ENCODE results near the gene ACBD4. TPM values are rescaled to one million over a fixed set of nuclear protein-coding genes. Genes with fewer than 3 reads are reported as not detected.

Gene ACBD4
- total RNA-seq, 3 donors from 2014 or later = 4.5 to 5.7 (median 4.7) TPM

DNA sequence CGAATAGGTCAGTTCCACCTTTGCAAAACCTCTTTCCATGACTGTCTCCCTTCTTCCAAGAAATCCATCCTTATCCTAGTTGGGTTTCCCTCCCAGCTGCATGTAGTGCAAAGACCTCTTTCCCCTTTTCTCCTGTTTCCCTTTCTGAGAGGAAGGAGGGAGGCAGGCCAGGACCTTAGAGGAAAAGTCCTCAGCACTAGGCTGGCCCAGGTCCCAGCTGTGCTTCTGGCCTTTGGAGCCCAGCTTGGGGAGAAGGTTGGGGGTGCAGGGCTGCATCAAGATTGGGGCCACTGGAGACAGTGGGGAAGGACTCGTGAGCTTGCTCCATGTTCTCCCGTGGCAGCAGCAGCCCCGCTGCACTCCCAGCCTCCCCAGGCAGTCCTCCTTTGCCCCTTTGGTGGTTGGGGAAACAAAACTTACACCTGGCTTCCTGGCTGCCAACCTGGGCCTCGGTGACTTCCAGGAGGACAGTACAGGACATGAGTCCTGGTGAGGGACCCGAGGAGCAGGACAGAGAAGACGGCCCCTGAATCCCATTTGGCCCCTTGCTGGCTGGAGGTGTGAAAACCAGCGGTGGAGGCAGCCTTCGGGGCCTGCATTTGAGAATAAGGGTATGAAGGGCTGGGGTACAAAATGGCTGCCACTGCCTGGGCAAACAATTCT lies 26.7 kb downstream of the ACBD4 start:
- Mint-ChIP-seq H3K27me3 (ENCODE audit: low read depth) (no peaks in the 10 kb centered on the region), H3K4me3 (peak overlapping the region; percentile 99), H3K36me3 (ENCODE audit: insufficient read depth) (peaks cover 7% of the 10 kb centered on the region), H3K9me3 (no peaks in the 10 kb centered on the region), H3K4me1 (ENCODE audit: low read depth) (peaks cover 40% of the 10 kb centered on the region)
- ATAC-seq = no peak
- no peak for DNase-seq

DNA sequence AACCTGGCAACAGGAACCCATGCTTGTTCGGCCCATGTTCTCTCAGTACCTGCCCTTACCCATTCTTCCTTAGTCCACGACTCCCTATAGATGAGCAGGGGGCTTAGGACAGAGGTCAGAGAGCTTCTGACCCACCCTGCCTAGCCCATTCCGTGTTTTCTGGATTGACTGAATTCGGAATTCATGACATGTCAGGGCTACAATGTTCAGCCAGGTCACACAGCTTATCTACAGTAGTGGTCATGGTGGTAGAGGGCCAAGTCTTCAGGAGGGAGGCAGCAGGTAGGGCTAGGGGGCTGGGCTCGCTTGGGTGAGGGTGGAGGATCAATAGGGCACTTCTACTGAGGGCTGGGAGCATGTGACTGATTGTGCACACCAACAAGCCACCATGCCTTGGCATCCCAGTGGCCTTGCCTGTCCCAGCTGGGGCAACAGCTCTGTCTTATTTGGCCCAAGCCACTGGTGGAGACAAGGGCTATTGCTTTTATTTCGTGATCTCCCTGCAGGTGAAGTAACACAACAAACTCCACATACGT lies 29.3 kb downstream of the ACBD4 start:
- ATAC-seq (no peak), DNase-seq (no peak)
- H3K4me3 Mint-ChIP-seq = no peak overlapping the region
- peaks cover 18% of the 10 kb centered on the region for H3K4me1 Mint-ChIP-seq (ENCODE audit: low read depth)
- H3K36me3 Mint-ChIP-seq (ENCODE audit: insufficient read depth) = peaks cover 2% of the 10 kb centered on the region
- H3K9me3 Mint-ChIP-seq = no peaks in the 10 kb centered on the region
- no peaks in the 10 kb centered on the region for H3K27me3 Mint-ChIP-seq (ENCODE audit: low read depth)

DNA sequence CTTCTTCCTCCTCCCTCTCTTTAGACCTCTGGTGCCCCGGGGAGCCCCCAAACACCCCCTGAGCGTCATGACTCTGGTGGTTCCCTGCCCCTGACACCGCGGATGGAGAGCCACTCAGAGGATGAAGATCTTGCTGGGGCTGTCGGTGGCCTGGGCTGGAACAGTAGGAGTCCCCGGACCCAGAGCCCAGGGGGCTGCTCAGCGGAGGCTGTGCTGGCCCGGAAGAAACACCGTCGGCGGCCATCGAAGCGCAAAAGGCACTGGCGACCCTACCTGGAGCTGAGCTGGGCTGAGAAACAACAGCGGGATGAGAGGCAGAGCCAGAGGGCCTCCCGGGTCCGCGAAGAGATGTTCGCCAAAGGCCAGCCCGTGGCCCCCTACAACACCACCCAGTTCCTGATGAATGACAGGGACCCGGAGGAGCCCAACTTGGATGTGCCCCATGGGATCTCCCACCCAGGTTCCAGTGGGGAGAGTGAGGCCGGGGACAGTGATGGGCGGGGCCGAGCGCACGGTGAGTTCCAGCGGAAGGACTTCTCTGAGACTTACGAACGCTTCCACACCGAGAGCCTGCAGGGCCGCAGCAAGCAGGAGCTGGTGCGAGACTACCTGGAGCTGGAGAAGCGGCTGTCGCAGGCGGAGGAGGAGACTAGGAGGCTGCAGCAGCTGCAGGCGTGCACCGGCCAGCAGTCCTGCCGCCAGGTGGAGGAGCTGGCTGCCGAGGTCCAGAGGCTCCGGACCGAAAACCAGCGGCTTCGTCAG lies 33.7 kb downstream of the ACBD4 start:
- Mint-ChIP-seq H3K27me3 (ENCODE audit: low read depth) (no peaks in the 10 kb centered on the region), H3K4me3 (no peak overlapping the region), H3K36me3 (ENCODE audit: insufficient read depth) (peaks cover 2% of the 10 kb centered on the region), H3K9me3 (no peaks in the 10 kb centered on the region), H3K4me1 (ENCODE audit: low read depth) (peaks cover 27% of the 10 kb centered on the region)
- DNase-seq (no peak), ATAC-seq (no peak)

GRCh38 chr17:45170280-45170930 lies 34.9 kb downstream of the ACBD4 start:
- Mint-ChIP-seq H3K27me3 (ENCODE audit: low read depth) (no peaks in the 10 kb centered on the region), H3K36me3 (ENCODE audit: insufficient read depth) (peaks cover 2% of the 10 kb centered on the region), H3K4me3 (no peak overlapping the region), H3K9me3 (no peaks in the 10 kb centered on the region), H3K4me1 (ENCODE audit: low read depth) (peaks cover 21% of the 10 kb centered on the region)
- DNase-seq (no peak), ATAC-seq (no peak)

DNA sequence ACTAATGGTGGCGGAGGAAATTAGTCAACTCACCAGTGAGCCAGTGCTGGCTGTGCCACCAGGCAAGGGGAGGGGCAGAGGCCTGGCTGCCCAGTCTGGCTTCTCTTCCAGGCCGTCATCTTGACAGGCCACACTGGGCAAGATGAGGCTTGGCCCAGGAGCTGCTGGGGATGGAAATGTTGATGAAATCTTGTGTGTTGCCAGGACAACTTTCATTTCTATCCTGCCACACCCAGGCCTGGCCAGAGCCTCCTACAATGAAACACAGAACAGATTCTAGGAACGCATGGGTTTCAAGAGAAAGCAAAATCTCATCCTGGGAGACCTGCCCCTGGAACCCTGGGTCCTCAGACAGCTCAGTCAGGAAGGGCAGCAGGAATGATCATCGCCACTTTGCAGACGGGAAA lies 35.4 kb downstream of the ACBD4 start:
- no peak overlapping the region for H3K4me3 Mint-ChIP-seq
- H3K4me1 Mint-ChIP-seq (ENCODE audit: low read depth) = peaks cover 21% of the 10 kb centered on the region

GRCh38 chr17:45171338-45172231 lies 36.1 kb downstream of the ACBD4 start:
- no peaks in the 10 kb centered on the region for H3K36me3 Mint-ChIP-seq (ENCODE audit: insufficient read depth)
- no peak overlapping the region for H3K4me3 Mint-ChIP-seq
- ATAC-seq = no peak
- no peaks in the 10 kb centered on the region for H3K9me3 Mint-ChIP-seq
- no peaks in the 10 kb centered on the region for H3K27me3 Mint-ChIP-seq (ENCODE audit: low read depth)
- no peak for DNase-seq
- peaks cover 21% of the 10 kb centered on the region for H3K4me1 Mint-ChIP-seq (ENCODE audit: low read depth)

More for the DNA sequence above, 35.4 kb downstream of the ACBD4 start:
- Mint-ChIP-seq H3K36me3 (ENCODE audit: insufficient read depth) (peaks cover 2% of the 10 kb centered on the region), H3K27me3 (ENCODE audit: low read depth) (no peaks in the 10 kb centered on the region), H3K9me3 (no peaks in the 10 kb centered on the region)
- DNase-seq (no peak), ATAC-seq (no peak)

DNA sequence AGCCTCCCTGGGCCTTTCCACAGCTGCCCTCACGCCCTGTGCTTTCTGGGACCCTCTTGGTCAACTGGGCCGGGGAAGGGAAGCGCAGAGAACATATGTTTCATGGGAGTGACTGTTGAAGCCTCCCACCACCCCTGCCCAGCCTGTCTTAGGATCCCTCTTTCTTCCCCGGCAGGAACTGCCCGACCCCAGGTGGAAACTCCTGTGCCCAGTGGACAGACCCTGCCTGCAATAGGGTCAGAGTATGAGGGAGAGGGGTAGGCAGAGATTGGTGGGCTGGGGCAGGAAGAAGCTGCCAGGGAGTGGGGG lies 36.7 kb downstream of the ACBD4 start:
- Mint-ChIP-seq H3K36me3 (ENCODE audit: insufficient read depth) (no peaks in the 10 kb centered on the region), H3K4me3 (no peak overlapping the region), H3K4me1 (ENCODE audit: low read depth) (peaks cover 21% of the 10 kb centered on the region), H3K27me3 (ENCODE audit: low read depth) (no peaks in the 10 kb centered on the region), H3K9me3 (no peaks in the 10 kb centered on the region)
- ATAC-seq (no peak), DNase-seq (no peak)

DNA sequence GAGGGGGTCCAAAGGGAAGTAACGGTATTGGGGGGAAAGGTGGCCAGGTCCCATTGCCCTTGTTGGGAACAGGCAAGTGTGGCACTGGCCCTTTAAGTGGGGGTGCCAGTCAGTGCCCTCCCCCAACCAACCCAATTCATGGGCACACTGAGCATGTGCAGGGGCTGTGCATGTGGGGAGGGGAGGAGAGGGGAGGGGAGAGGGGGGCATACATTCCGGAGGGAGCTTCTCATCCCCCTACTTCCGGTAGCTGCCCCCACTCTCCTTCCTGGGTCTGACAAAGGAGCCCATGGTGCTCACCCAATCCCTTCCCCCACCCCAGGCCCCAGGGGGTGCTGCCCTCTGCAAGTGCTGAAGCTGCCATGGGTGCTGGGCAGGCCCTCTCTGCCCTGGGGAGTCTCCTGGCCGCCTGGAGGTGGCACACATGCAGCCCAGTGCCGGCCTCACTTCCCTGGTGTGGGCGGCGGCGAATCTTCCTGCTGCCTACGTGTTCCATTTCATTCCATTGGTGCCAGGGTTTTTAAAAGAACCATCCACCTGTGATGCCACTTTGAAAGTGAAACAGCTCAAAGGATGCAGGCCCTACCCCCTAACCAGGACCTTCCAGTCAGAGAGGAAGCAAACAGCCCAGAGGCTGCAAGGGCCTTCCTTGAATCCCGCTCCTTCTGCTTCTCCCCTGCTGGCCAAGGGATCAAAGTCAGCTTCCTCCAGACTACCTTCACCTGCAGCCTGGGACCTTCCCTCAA lies 37.2 kb downstream of the ACBD4 start:
- peaks cover 21% of the 10 kb centered on the region for H3K4me1 Mint-ChIP-seq (ENCODE audit: low read depth)
- no peaks in the 10 kb centered on the region for H3K9me3 Mint-ChIP-seq

GRCh38 chr17:45175759-45176115 lies 40.2 kb downstream of the ACBD4 start:
- H3K4me3 Mint-ChIP-seq = no peak overlapping the region
- no peak for DNase-seq
- peaks cover 18% of the 10 kb centered on the region for H3K4me1 Mint-ChIP-seq (ENCODE audit: low read depth)
- H3K9me3 Mint-ChIP-seq = no peaks in the 10 kb centered on the region
- H3K36me3 Mint-ChIP-seq (ENCODE audit: insufficient read depth) = no peaks in the 10 kb centered on the region
- no peaks in the 10 kb centered on the region for H3K27me3 Mint-ChIP-seq (ENCODE audit: low read depth)
- ATAC-seq = no peak

More for the DNA sequence above, 37.2 kb downstream of the ACBD4 start:
- H3K27me3 Mint-ChIP-seq (ENCODE audit: low read depth) = no peaks in the 10 kb centered on the region
- peak overlapping the region; percentile 58 for H3K4me3 Mint-ChIP-seq
- DNase-seq (peak; percentile 38), ATAC-seq (peak; percentile 89)
- no peaks in the 10 kb centered on the region for H3K36me3 Mint-ChIP-seq (ENCODE audit: insufficient read depth)

GRCh38 chr17:45177563-45177962 lies 42.1 kb downstream of the ACBD4 start:
- Mint-ChIP-seq H3K9me3 (no peaks in the 10 kb centered on the region), H3K27me3 (ENCODE audit: low read depth) (no peaks in the 10 kb centered on the region), H3K4me1 (ENCODE audit: low read depth) (peaks cover 5% of the 10 kb centered on the region), H3K4me3 (no peak overlapping the region), H3K36me3 (ENCODE audit: insufficient read depth) (no peaks in the 10 kb centered on the region)
- DNase-seq (no peak), ATAC-seq (no peak)

- Mint-ChIP-seq H3K27me3 (ENCODE audit: low read depth) (no peaks in the 10 kb centered on the region), H3K4me3 (no peak overlapping the region), H3K36me3 (ENCODE audit: insufficient read depth) (no peaks in the 10 kb centered on the region), H3K4me1 (ENCODE audit: low read depth) (no peaks in the 10 kb centered on the region), H3K9me3 (no peaks in the 10 kb centered on the region)
- DNase-seq (no peak), ATAC-seq (no peak)
These were observed 48.7 kb downstream of the ACBD4 start for GRCh38 chr17:45184144-45184543.

DNA sequence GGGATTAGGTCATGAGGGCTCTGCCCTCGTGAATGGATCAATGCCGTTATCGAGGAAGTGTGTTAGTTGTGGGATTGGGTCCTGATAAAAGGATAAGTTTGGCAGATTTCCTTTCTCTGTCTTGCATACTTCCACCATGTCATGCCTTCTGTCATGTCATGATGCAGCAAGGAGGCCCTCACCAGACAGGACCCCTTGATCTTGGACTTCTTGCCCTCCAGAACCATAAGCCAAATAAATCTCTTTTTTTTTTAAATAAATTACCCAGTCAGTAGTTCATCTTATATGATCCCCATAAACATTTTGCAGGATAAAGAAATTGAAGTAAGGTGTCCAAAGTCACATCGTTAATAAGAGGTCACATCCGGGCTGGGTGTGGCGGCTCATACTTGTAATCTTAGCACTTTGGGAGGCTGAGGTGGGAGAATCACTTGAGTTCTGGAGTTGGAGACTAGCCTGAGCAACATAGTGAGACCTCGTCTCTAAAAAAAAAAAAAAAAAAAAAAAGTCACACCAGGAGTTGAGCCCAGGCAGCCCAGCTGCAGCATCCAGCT lies 51.4 kb downstream of the ACBD4 start:
- Mint-ChIP-seq H3K27me3 (ENCODE audit: low read depth) (no peaks in the 10 kb centered on the region), H3K9me3 (no peaks in the 10 kb centered on the region), H3K4me1 (ENCODE audit: low read depth) (no peaks in the 10 kb centered on the region), H3K36me3 (ENCODE audit: insufficient read depth) (no peaks in the 10 kb centered on the region), H3K4me3 (no peak overlapping the region)
- ATAC-seq (no peak), DNase-seq (no peak)

DNA sequence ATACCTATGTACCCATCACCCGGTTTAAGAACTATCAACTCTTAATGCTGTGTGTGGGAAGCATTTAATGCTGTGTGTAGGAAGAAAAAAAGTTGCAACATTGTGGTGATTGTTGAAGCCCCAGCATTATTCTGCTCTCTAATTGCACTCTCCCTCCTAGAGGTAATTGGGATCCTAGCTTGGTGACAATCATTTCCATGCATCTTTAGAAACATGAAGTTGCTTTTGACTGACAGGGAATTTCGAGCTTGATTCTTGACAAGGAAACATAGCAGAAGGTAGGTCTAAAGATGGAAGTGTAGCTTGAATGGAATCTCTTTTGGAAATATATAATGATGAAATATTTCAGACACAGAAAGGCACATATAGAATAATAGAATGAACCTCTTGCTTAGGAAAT lies 53.5 kb downstream of the ACBD4 start:
- Mint-ChIP-seq H3K9me3 (no peaks in the 10 kb centered on the region), H3K4me1 (ENCODE audit: low read depth) (no peaks in the 10 kb centered on the region), H3K4me3 (no peak overlapping the region), H3K36me3 (ENCODE audit: insufficient read depth) (no peaks in the 10 kb centered on the region), H3K27me3 (ENCODE audit: low read depth) (no peaks in the 10 kb centered on the region)
- ATAC-seq = no peak
- no peak for DNase-seq

Data from activated T-cell treated with anti-CD3 and anti-CD28 coated beads, Interleukin-2, amount 50 U/mL, for 4 hours (primary cell).